Stimulated activated CD4-positive, alpha-beta T cell treated with anti-CD3 and anti-CD28 coated beads, Interleukin-4, amount 100 ng/mL, for 24 hours (primary cell): Measurements from ENCODE around the gene ARSI.
"Not testable (repeated sequence)": the region's sequence is repeated elsewhere in the genome, so short reads cannot be mapped to it uniquely, and the experiment has no call there.

Source experiments
- DNase-seq: peaks from one replicate; pipeline ENCODE4 v3.0.0-alpha.2; 2020

Gene ARSI

GRCh38 chr5:150263375-150263775 lies 39.3 kb downstream of the ARSI start:
- no peak for DNase-seq

- DNase-seq: no peak
These were observed 40.2 kb downstream of the ARSI start for GRCh38 chr5:150262502-150262901.

- no peak for DNase-seq
These were observed 41.5 kb downstream of the ARSI start for GRCh38 chr5:150261231-150261630.

- DNase-seq: no peak
These were observed 44.6 kb downstream of the ARSI start for GRCh38 chr5:150258130-150258529.

GRCh38 chr5:150257424-150257823 lies 45.3 kb downstream of the ARSI start:
- no peak for DNase-seq

- no peak for DNase-seq
These were observed 46.2 kb downstream of the ARSI start for GRCh38 chr5:150256410-150257064.

GRCh38 chr5:150255659-150256409 lies 46.9 kb downstream of the ARSI start:
- no peak for DNase-seq

GRCh38 chr5:150254774-150255173 lies 47.9 kb downstream of the ARSI start:
- DNase-seq: no peak

GRCh38 chr5:150254363-150254762 lies 48.3 kb downstream of the ARSI start:
- DNase-seq: no peak

- DNase-seq: no peak
These were observed 49.1 kb downstream of the ARSI start for GRCh38 chr5:150253416-150254208.

GRCh38 chr5:150252489-150252888 lies 50.2 kb downstream of the ARSI start:
- DNase-seq: no peak

- no peak for DNase-seq
These were observed 51.2 kb downstream of the ARSI start for GRCh38 chr5:150251504-150251903.

GRCh38 chr5:150249744-150250143 lies 53.0 kb downstream of the ARSI start:
- DNase-seq: no peak

- no peak for DNase-seq
These were observed 53.8 kb downstream of the ARSI start for GRCh38 chr5:150248946-150249345.

- not testable (repeated sequence) for DNase-seq
These were observed 54.2 kb downstream of the ARSI start for GRCh38 chr5:150248493-150248892.

GRCh38 chr5:150247726-150248125 lies 55.0 kb downstream of the ARSI start:
- DNase-seq: no peak

- DNase-seq: no peak
These were observed 55.9 kb downstream of the ARSI start for GRCh38 chr5:150246835-150247234.

- DNase-seq: no peak
These were observed 56.3 kb downstream of the ARSI start for GRCh38 chr5:150246429-150246828.
